GM12878 (cell line): ENCODE results near the gene EPHB1.

Experiments
- JUND ChIP-seq: IDR thresholded peaks from 2 replicates; pipeline ENCODE4 v1.6.1; 2012; ENCODE audit warnings: low read depth, mild to moderate bottlenecking, low read length, improper control_type of control experiment, moderate library complexity
- RCOR1 ChIP-seq: conservative IDR thresholded peaks from 2 replicates; pipeline ENCODE4 v1.6.1; 2012; ENCODE audit warnings: low read depth, low read length, improper control_type of control experiment
- RFX5 ChIP-seq: IDR thresholded peaks from 2 replicates; pipeline ENCODE4 v1.6.1; 2011; ENCODE audit warnings: low read depth, low read length, improper control_type of control experiment
- TF ChIP-seq, protein P1 (sequence below): fragments of 450-650 bp; IDR thresholded peaks from 2 replicates; pipeline ENCODE4 v1.6.1; 2017; ENCODE audit warnings: mild to moderate bottlenecking, moderate library complexity

DNA sequence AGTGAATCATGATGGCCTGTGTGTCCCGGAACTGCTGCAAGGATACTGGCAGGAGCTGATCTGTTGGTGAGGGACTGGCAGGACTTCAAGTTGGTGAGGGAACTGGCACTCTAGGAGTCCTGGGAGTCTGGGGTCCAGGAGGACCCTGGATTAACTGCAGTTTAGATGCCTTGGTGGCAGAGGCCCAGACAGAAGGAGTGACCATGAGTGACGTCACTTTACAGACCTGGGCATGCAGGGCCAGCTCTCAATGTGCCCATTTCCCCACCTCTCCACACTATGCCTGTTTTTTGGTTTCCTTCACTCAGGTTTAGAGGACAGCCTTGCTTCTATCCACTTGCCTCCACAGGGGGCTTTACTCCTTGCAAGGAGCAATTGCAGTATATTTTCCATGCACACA is 154.1 kb downstream of the EPHB1 start:
- TF ChIP-seq JUND = no peak
- TF ChIP-seq, protein P1, sequence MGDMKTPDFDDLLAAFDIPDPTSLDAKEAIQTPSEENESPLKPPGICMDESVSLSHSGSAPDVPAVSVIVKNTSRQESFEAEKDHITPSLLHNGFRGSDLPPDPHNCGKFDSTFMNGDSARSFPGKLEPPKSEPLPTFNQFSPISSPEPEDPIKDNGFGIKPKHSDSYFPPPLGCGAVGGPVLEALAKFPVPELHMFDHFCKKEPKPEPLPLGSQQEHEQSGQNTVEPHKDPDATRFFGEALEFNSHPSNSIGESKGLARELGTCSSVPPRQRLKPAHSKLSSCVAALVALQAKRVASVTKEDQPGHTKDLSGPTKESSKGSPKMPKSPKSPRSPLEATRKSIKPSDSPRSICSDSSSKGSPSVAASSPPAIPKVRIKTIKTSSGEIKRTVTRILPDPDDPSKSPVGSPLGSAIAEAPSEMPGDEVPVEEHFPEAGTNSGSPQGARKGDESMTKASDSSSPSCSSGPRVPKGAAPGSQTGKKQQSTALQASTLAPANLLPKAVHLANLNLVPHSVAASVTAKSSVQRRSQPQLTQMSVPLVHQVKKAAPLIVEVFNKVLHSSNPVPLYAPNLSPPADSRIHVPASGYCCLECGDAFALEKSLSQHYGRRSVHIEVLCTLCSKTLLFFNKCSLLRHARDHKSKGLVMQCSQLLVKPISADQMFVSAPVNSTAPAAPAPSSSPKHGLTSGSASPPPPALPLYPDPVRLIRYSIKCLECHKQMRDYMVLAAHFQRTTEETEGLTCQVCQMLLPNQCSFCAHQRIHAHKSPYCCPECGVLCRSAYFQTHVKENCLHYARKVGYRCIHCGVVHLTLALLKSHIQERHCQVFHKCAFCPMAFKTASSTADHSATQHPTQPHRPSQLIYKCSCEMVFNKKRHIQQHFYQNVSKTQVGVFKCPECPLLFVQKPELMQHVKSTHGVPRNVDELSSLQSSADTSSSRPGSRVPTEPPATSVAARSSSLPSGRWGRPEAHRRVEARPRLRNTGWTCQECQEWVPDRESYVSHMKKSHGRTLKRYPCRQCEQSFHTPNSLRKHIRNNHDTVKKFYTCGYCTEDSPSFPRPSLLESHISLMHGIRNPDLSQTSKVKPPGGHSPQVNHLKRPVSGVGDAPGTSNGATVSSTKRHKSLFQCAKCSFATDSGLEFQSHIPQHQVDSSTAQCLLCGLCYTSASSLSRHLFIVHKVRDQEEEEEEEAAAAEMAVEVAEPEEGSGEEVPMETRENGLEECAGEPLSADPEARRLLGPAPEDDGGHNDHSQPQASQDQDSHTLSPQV = no peak
- no peak for TF ChIP-seq RFX5
- no peak for TF ChIP-seq RCOR1
